Kidney (tissue), 14 donors: ENCODE data around the gene PAXX. TPM values are rescaled to one million over a fixed set of nuclear protein-coding genes. Genes with fewer than 3 reads are reported as not detected.
"Not testable (repeated sequence)": the region's sequence is repeated elsewhere in the genome, so short reads cannot be mapped to it uniquely, and the experiment has no call there.

Source experiments
- DNase-seq, 5 donors: peaks; one replicate each; pipeline ENCODE4 v3.0.0-alpha.2; 2013 to 2020
- FAIRE-seq: peaks from 2 replicates; lab custom pipeline; 2012; peaks lifted over from hg19 to GRCh38; lab: Jason Lieb, UNC
- H3K27ac ChIP-seq, 2 donors: one replicate each; pipeline ENCODE4 v1.7.0; 2013; ENCODE audit warnings: low read depth in 2 of 2, low read length in 2 of 2, inconsistent platforms in 1 of 2
- H3K27me3 ChIP-seq: one replicate; pipeline ENCODE4 v1.7.1; 2013; ENCODE audit warnings: low read length, inconsistent platforms; ENCODE audit not compliant: control insufficient read depth, insufficient read depth
- H3K36me3 ChIP-seq, 3 donors: one replicate each; pipeline versions ENCODE4 v1.7.0 to v1.7.1; 2013; ENCODE audit warnings: low read length in 3 of 3, control low read depth in 1 of 3, inconsistent platforms in 1 of 3; ENCODE audit not compliant: insufficient read depth in 3 of 3, control insufficient read depth in 2 of 3
- H3K4me1 ChIP-seq, 3 donors: one replicate each; pipeline versions ENCODE4 v1.7.0 to v1.7.1; 2013; ENCODE audit warnings: low read length in 3 of 3, inconsistent platforms in 1 of 3, low read depth in 1 of 3; ENCODE audit not compliant: control insufficient read depth in 2 of 3, insufficient read depth in 2 of 3
- H3K4me3 ChIP-seq, 3 donors: one replicate each; pipeline versions ENCODE4 v1.7.0 to v1.8.1; 2013; ENCODE audit warnings: low read length in 3 of 3, control low read depth in 1 of 3, inconsistent platforms in 1 of 3
- H3K9ac ChIP-seq, 3 donors: one replicate each; pipeline versions ENCODE4 v1.7.0 to v1.7.1; 2013; ENCODE audit warnings: low read length in 3 of 3, control low read depth in 1 of 3, inconsistent platforms in 1 of 3
- H3K9me3 ChIP-seq, 3 donors: one replicate each; pipeline versions ENCODE4 v1.7.0 to v1.7.1; 2013; ENCODE audit warnings: low read length in 3 of 3, control low read depth in 1 of 3, inconsistent platforms in 1 of 3; ENCODE audit not compliant: control insufficient read depth in 2 of 3, insufficient read depth in 1 of 3
- CTCF ChIP-seq: IDR thresholded peaks from 3 replicates; pipeline ENCODE4 v1.5.1; 2012; ENCODE audit warnings: mild to moderate bottlenecking, moderate library complexity, borderline replicate concordance; ENCODE audit not compliant: insufficient read depth; ENCODE audit errors: extremely low read depth
- intact Hi-C: fragments of 100-400 bp; cut with DNase I; formaldehyde crosslinking; loops from one replicate; pipeline ENCODE4 v1.11.1; 2022
- polyA plus RNA-seq: library from polyadenylated mRNA; stranded (reverse); fragments of 350-450 nt; fragmentation: Illumina TruSeq; extraction: RNeasy Lipid Tissue Mini Kit (QIAGEN cat#74804); gene quantifications from one replicate; pipeline ENCODE4 v1.2.3, GENCODE V29; 2014; ENCODE audit warnings: low read depth, low replicate concordance; ENCODE audit not compliant: insufficient read depth
- total RNA-seq: library from RNA; stranded (reverse); fragmentation: NEBNext Ultra II Directional; extraction: Animal tissue kit (Norgen Biotek cat#: 25700); gene quantifications from one replicate; pipeline ENCODE4 v1.2.1, GENCODE V29; 2021
- donor health status: control.
- donor health status: control.
- donor health status: control.
- donor health status: control.
- donor health status: control.
- donor health status: DM: yes; HTN: yes; CAD: no.
- donor health status: Normal renal cell carcinoma (clear cell type).

The PAXX gene
- total and polyA plus RNA-seq, 2 donors from 2014 or later, result 54.2 to 80.9 TPM

DNA sequence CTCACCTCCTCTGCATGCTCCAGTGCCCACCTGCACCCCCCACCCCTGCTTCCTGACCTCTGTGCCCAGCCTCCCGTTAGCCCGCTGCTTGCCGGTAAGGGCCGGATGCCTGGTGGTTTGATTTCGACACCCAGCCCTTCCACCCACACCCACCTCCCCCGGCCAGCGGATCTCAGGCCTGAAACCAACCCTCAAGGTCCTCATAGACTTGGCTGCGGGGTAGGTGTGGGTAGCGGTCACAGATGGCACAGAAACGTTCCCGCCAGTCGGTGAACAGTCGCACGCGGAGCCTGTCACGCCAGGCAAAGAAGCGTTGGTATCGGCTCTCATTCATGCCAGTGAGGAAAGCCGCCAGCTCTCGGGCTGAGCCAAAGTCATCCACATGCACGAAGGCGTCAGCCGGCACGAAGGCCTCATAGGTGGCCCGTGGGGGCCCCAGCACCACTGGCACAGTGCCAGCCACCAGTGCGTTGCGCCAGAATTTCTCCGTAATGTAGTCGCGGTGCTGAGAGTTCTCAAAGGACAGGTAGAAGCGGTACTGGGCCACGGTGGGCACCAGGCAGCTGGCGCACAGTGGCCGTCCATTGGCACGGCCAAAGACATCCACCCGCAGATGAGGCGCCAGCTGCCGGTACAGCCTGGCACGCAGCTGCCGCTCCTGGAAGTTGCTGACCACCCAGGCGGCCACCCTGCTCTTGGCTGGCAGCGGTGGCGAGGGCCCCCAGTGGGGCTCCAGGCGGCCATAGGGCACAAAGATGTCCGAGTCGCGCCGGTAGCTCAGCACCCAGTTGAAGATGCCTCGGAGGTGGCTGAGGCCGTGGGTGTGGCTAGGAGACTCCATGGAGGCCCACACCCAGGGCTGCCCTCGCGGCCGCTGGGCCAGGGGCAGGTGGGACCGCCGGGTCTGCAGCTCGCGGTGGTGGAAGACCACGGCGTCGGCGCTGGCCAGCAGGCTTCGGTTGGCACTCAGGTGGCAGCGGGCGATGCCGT lies 38.6 kb downstream of the PAXX start:
- intact Hi-C loops, result loop anchor here (10.0 kb wide), 1 partner anchor 246 kb away; no protein-coding TSS in a partner anchor
- DNase-seq, result peak in 3 of 5 donors; percentile 50 to 70 (median 60)
- no peaks in the 10 kb centered on the region for H3K27me3 ChIP-seq
- H3K4me1 ChIP-seq, result peaks cover 0 to 37% (median 20%) of the 10 kb centered on the region in 3 donors
- H3K9me3 ChIP-seq, result no peaks in the 10 kb centered on the region
- no peak for TF ChIP-seq CTCF
- H3K27ac ChIP-seq, result no peak overlapping the region
- no peak overlapping the region for H3K4me3 ChIP-seq
- H3K36me3 ChIP-seq, result no peaks in the 10 kb centered on the region
- H3K9ac ChIP-seq, result no peak overlapping the region
- no peak for FAIRE-seq

- intact Hi-C loops, result loop anchor here (10.0 kb wide), 1 partner anchor 247 kb away; no protein-coding TSS in a partner anchor
- peaks cover 0 to 25% (median 15%) of the 10 kb centered on the region in 3 donors for H3K4me1 ChIP-seq
- H3K9ac ChIP-seq, result no peak within 1 kb of the TSS
- no peaks in the 10 kb centered on the region for H3K36me3 ChIP-seq
- no peak within 1 kb of the TSS for H3K27ac ChIP-seq
- no peak within 1 kb of the TSS for H3K4me3 ChIP-seq
- no peaks in the 10 kb centered on the region for H3K9me3 ChIP-seq
- DNase-seq (no peak), FAIRE-seq (no peak)
- TF ChIP-seq CTCF, result no peak
- H3K27me3 ChIP-seq, result no peaks in the 10 kb centered on the region
Measured at GRCh38 chr9:137031904-137032640, 39.9 kb downstream of the PAXX start, which contains the start of gene FUT7. Gene FUT7 (minus strand): TSS chr9:137032088. CDS start chr9:137031991, 97 bp downstream.

DNA sequence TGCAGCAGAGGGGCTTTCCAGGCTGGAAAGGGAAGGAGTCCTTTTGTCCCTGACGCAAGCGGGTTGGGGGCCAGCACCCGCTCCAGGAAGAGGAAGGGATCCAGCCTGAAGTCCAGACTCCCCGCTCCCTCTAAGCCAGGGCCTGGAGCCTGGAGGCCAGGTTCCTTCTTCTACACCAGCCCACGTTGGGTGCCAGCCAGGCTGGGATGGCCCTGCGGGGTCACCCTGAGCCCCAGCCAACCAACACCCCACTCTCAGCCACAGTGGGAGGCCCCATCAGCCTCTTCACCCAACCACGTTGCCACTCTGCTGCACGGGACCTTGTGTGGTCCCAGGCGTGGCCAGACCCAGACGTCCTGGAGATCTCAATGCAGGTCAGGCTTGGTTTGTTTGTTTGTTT lies 40.6 kb downstream of the PAXX start:
- Histone ChIP-seq H3K9me3 (no peaks in the 10 kb centered on the region), H3K4me1 (peaks cover 0 to 20% (median 10%) of the 10 kb centered on the region in 3 donors), H3K4me3 (no peak overlapping the region), H3K27me3 (no peaks in the 10 kb centered on the region), H3K27ac (no peak overlapping the region), H3K9ac (no peak overlapping the region), H3K36me3 (no peaks in the 10 kb centered on the region)
- intact Hi-C loops, result loop anchor here (10.0 kb wide), 1 partner anchor 248 kb away; no protein-coding TSS in a partner anchor
- FAIRE-seq (no peak), DNase-seq (no peak)
- TF ChIP-seq CTCF, result no peak

DNA sequence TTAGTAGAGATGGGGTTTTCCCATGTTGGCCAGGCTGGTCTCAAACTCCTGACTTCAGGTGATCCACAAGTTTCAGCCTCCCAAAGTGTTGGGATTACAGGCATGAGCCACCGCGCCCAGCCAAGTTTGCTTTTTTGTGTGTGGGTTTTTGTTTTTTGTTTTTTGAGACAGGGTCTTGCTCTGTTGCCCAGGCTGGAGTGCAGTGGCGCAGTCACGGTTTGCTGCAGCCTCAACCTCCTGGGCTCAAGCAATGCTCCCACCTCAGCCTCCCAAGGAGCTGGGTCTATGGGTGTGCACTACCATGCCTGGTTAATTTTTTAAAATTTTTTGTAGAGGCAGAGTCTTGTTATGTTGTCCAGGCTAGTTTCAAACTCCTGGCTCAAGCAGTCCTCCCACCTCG lies 41.3 kb downstream of the PAXX start:
- DNase-seq, H3K27ac ChIP-seq, H3K9me3 ChIP-seq, H3K9ac ChIP-seq, H3K27me3 ChIP-seq, H3K36me3 ChIP-seq, H3K4me3 ChIP-seq, FAIRE-seq: not testable (repeated sequence)
- intact Hi-C loops, result loop anchor here (10.0 kb wide), 1 partner anchor 249 kb away; no protein-coding TSS in a partner anchor
- peaks cover 0 to 18% (median 10%) of the 10 kb centered on the region in 3 donors for H3K4me1 ChIP-seq
